Transverse colon (tissue), 4 donors: ENCODE measurements around the gene SEC61B. TPM values are rescaled to one million over a fixed set of nuclear protein-coding genes. Genes with fewer than 3 reads are reported as not detected.
A peak's percentile ranks its signal among the peaks of the same experiment; 100 is the strongest.

Source experiments
- DNase-seq: peaks from one replicate; pipeline ENCODE4 v3.0.0-alpha.2; 2019
- H3K27ac ChIP-seq, 4 donors: fragments of 200-600 bp; sonication (generic); 2 replicates each; pipeline ENCODE4 v1.5.1; 2016 to 2018; ENCODE audit warnings: inconsistent platforms in 4 of 4
- H3K27me3 ChIP-seq: fragments of 200-600 bp; sonication (generic); 2 replicates; pipeline ENCODE4 v1.5.1; 2017; ENCODE audit warnings: inconsistent platforms
- H3K36me3 ChIP-seq, 4 donors: fragments of 200-600 bp; sonication (generic); 2 replicates each; pipeline ENCODE4 v1.5.1; 2017 to 2019; ENCODE audit warnings: inconsistent platforms in 4 of 4
- H3K4me1 ChIP-seq, 4 donors: fragments of 200-600 bp; sonication (generic); 2 replicates each; pipeline ENCODE4 v1.5.1; 2017 to 2020; ENCODE audit warnings: inconsistent platforms in 4 of 4
- H3K4me3 ChIP-seq, 4 donors: fragments of 200-600 bp; sonication (generic); 1 replicate in 1 of 4; 2 replicates in 3 of 4; pipeline versions ENCODE4 v1.5.1 to v1.6.1; 2017 to 2019; ENCODE audit warnings: inconsistent platforms in 4 of 4
- H3K9me3 ChIP-seq, 2 donors: fragments of 200-600 bp; sonication (generic); 2 replicates each; pipeline ENCODE4 v1.5.1; 2017 to 2019; ENCODE audit warnings: inconsistent platforms in 2 of 2
- CTCF ChIP-seq, 5 experiments: fragments of 200-600 bp in 3 of 5; fragments of 450-650 bp in 2 of 5; sonication (generic) in 3 of 5; IDR thresholded peaks; 1 replicate in 2 of 5; 2 replicates in 3 of 5; pipeline ENCODE4 v1.5.1; 2016 to 2017; ENCODE audit warnings: antibody characterized with exemption in 5 of 5, inconsistent platforms in 3 of 5, mild to moderate bottlenecking in 2 of 5, moderate library complexity in 1 of 5
- EP300 ChIP-seq: sonication (generic); formaldehyde crosslinking; IDR thresholded peaks from one replicate; pipeline ENCODE4 v1.6.1; 2017; ENCODE audit warnings: antibody characterized with exemption, low read depth
- POLR2A ChIP-seq: fragments of 450-650 bp; IDR thresholded peaks from one replicate; pipeline ENCODE4 v1.6.1; 2016; ENCODE audit warnings: antibody characterized with exemption, mild to moderate bottlenecking, moderate library complexity
- POLR2AphosphoS5 ChIP-seq, 3 donors: sonication (generic); formaldehyde crosslinking; IDR thresholded peaks; one replicate each; pipeline ENCODE4 v1.6.1; 2016; ENCODE audit warnings: antibody characterized with exemption in 3 of 3
- WGBS, 2 donors: methylation state at CpG; one replicate each; pipeline ENCODE4 v1.1.5; 2018; ENCODE audit warnings: low coverage in 1 of 2; 5-methylcytosine and 5-hydroxymethylcytosine counted together
- in situ Hi-C, 4 donors: fragments of 200-750 bp; cut with MboI; loops; one replicate each; pipeline versions ENCODE4 v1.15.0 to v1.15.1; 2017; ENCODE audit warnings: low sequenced_read_pairs in 3 of 4, low pct_ligation_motif_present in 1 of 4, low pct_unique_long_range_greater_than_20kb in 1 of 4
- intact Hi-C: fragments of 100-400 bp; cut with DNase I; formaldehyde crosslinking; loops from one replicate; pipeline ENCODE4 v1.15.1; 2023; ENCODE audit warnings: low total_unique reads
- total RNA-seq, 4 donors: library from RNA; depleted of rRNA; stranded (reverse); fragments of >200 nt; gene quantifications; one replicate each; pipeline ENCODE4 v1.1.0, GENCODE V29; 2016

Gene SEC61B
- total RNA-seq, 4 donors from 2014 or later = 10.1 to 72.5 (median 42.0) TPM

- Histone ChIP-seq H3K27ac (no peak overlapping the region), H3K4me1 (peaks cover 16 to 43% (median 32%) of the 10 kb centered on the region in 4 donors), H3K27me3 (no peaks in the 10 kb centered on the region), H3K36me3 (peaks cover 0 to 16% (median 6%) of the 10 kb centered on the region in 4 donors), H3K4me3 (no peak overlapping the region), H3K9me3 (no peaks in the 10 kb centered on the region)
- in situ Hi-C loops = no loop called here
- DNase-seq = no peak
- 79% methylated on average over 2 of the region's 2 CpGs for WGBS, 2 donors
- no peak for TF ChIP-seq EP300
- intact Hi-C loops = no loop called here
Measured at GRCh38 chr9:99224445-99224844, 2.4 kb downstream of the SEC61B start.

DNA sequence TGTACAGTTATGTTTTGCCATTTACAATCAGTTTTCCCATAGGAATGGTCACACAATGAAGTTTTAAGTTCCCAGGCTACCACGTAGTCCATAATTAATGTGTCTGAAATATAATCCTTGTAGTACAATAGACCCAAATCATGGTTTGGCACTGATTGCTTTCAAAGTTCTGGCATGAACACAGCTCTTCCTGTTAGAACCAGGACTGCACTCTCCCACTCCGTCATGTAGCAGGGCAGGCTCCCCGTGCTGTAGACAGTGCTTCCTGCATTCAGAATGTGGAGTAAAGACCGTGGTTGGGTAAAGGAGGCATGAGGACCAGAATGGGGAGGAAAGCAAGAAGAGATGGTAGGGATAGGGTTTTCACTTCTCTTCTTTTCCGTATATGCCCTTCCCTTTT, 4.0 kb downstream of the SEC61B start:
- DNase-seq = no peak
- in situ Hi-C loops = no loop called here
- Histone ChIP-seq H3K9me3 (no peaks in the 10 kb centered on the region), H3K27ac (no peak overlapping the region), H3K4me1 (peaks cover under 1 to 28% (median 17%) of the 10 kb centered on the region in 4 donors), H3K36me3 (peaks cover 0 to 25% (median 12%) of the 10 kb centered on the region in 4 donors), H3K27me3 (no peaks in the 10 kb centered on the region), H3K4me3 (no peak overlapping the region)
- no peak for TF ChIP-seq EP300
- TF ChIP-seq CTCF (IDR thresholded peaks at IDR 0.05) = no peak
- no peak for TF ChIP-seq POLR2A
- no peak for TF ChIP-seq POLR2AphosphoS5 (IDR thresholded peaks at IDR 0.05)
- 81 to 94% methylated on average over 5 of the region's 5 CpGs for WGBS, 2 donors
- intact Hi-C loops = no loop called here

DNA sequence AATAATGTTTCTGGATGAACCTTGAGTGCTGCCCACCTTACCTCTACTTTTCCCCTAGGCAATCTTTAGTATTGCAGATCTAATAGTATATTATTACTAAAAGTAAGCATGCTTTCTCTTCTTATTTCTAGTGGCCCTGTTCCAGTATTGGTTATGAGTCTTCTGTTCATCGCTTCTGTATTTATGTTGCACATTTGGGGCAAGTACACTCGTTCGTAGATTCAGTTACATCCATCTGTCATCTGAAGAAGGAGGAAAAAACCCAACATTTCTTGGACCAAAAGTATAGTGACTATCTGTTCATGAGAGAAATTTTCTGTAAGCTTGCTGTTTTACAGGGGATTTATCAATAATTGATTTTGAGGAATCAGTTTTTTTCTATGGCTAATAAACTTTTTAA, 8.1 kb downstream of the SEC61B start:
- Histone ChIP-seq H3K9me3 (no peaks in the 10 kb centered on the region), H3K4me3 (no peak overlapping the region), H3K36me3 (peaks cover 0 to 40% (median 15%) of the 10 kb centered on the region in 4 donors), H3K27me3 (no peaks in the 10 kb centered on the region), H3K4me1 (peaks cover 0 to 1% (median 0%) of the 10 kb centered on the region in 4 donors), H3K27ac (no peak overlapping the region)
- TF ChIP-seq POLR2A = no peak
- TF ChIP-seq EP300 = no peak
- no peak for TF ChIP-seq CTCF (IDR thresholded peaks at IDR 0.05)
- TF ChIP-seq POLR2AphosphoS5 (IDR thresholded peaks at IDR 0.05) = no peak
- DNase-seq = no peak
- in situ Hi-C loops (no loop called here), intact Hi-C loops (no loop called here)
- WGBS, 2 donors = 84 to 97% methylated on average over 3 of the region's 3 CpGs

- Histone ChIP-seq H3K27ac (no peak overlapping the region), H3K36me3 (peaks cover 0 to 40% (median 15%) of the 10 kb centered on the region in 4 donors), H3K27me3 (no peaks in the 10 kb centered on the region), H3K4me1 (no peaks in the 10 kb centered on the region), H3K4me3 (no peak overlapping the region), H3K9me3 (no peaks in the 10 kb centered on the region)
- in situ Hi-C loops (no loop called here), intact Hi-C loops (no loop called here)
- TF ChIP-seq EP300 = no peak
- TF ChIP-seq CTCF (IDR thresholded peaks at IDR 0.05) = peak in 3 of 5 experiments; percentile 21 to 27 (median 25)
- no peak for TF ChIP-seq POLR2AphosphoS5 (IDR thresholded peaks at IDR 0.05)
- no peak for TF ChIP-seq POLR2A
- DNase-seq = no peak
- WGBS, 2 donors = 58 to 95% methylated on average over 2 of the region's 2 CpGs
Measured at GRCh38 chr9:99231711-99232110, 9.6 kb downstream of the SEC61B start.

- peak in 2 of 3 donors; percentile 65 to 72 for TF ChIP-seq POLR2AphosphoS5 (IDR thresholded peaks at IDR 0.05)
- TF ChIP-seq CTCF (IDR thresholded peaks at IDR 0.05) = no peak
- no peak for DNase-seq
- intact Hi-C loops = no loop called here
- H3K9me3 ChIP-seq = no peaks in the 10 kb centered on the region
- H3K4me3 ChIP-seq = no peak overlapping the region
- no peaks in the 10 kb centered on the region for H3K4me1 ChIP-seq
- H3K27ac ChIP-seq = peak overlapping the region in 1 of 4 donors; percentile 35
- no peaks in the 10 kb centered on the region for H3K27me3 ChIP-seq
- peaks cover 0 to 22% (median 9%) of the 10 kb centered on the region in 4 donors for H3K36me3 ChIP-seq
- 85% methylated on average over 2 of the region's 2 CpGs; no CpG with 5 or more reads in 1 of the 2 donors for WGBS, 2 donors
- in situ Hi-C loops = no loop called here
Measured at GRCh38 chr9:99234618-99235017, 12.5 kb downstream of the SEC61B start.
